HEK293 (cell line): ENCODE measurements around the gene PDC.

Experiments
- CTCF ChIA-PET: fragments of 350-600 bp; formaldehyde crosslinking; extraction: SDS; loops from one replicate; lab custom pipeline; 2021; ENCODE audit warnings: antibody characterized with exemption; lab: Yijun Ruan, JAX
- POLR2A ChIA-PET: fragments of 300-600 bp; formaldehyde crosslinking; extraction: SDS; loops from one replicate; lab custom pipeline; 2020; ENCODE audit warnings: antibody characterized with exemption, inconsistent platforms; lab: Yijun Ruan, JAX
- H3K27ac ChIP-seq: fragments of 200-500 bp; sonication (Bioruptor generic); 2 replicates; pipeline ENCODE4 v1.5.1; 2014; ENCODE audit warnings: low read depth, low read length, control low read depth, inconsistent platforms; ENCODE audit errors: extremely low read depth
- H3K36me3 ChIP-seq, 2 experiments: fragments of 200-500 bp in 1 of 2; sonication (Bioruptor generic) in 1 of 2; 1 replicate in 1 of 2; 2 replicates in 1 of 2; pipeline ENCODE4 v1.5.1; 2014 to 2017; ENCODE audit warnings: inconsistent platforms in 2 of 2, low read length in 2 of 2; ENCODE audit not compliant: control insufficient read depth in 2 of 2, insufficient read depth in 1 of 2
- H3K4me1 ChIP-seq: fragments of 200-500 bp; sonication (Bioruptor generic); 2 replicates; pipeline ENCODE4 v1.5.1; 2014; ENCODE audit warnings: mild to moderate bottlenecking, low read length, inconsistent platforms; ENCODE audit not compliant: control insufficient read depth, insufficient read depth
- H3K4me3 ChIP-seq: 2 replicates; pipeline ENCODE4 v1.5.1; 2011; ENCODE audit warnings: low read depth, mild to moderate bottlenecking, control low read depth, low read length, moderate library complexity
- H3K9me3 ChIP-seq: fragments of 200-500 bp; sonication (Bioruptor generic); 2 replicates; pipeline ENCODE4 v1.5.1; 2014; ENCODE audit warnings: low read depth, low read length, inconsistent platforms; ENCODE audit not compliant: control insufficient read depth, insufficient read depth
- EGR2 ChIP-seq: fragments of 450-650 bp; formaldehyde crosslinking; IDR thresholded peaks from 2 replicates; pipeline ENCODE4 v1.5.1; 2016; ENCODE audit warnings: low read depth, missing biosample characterization, missing genetic modification characterization
- ELK4 ChIP-seq: IDR thresholded peaks from 2 replicates; pipeline ENCODE4 v1.6.1; 2011; ENCODE audit warnings: mild to moderate bottlenecking, low read depth, low read length, borderline replicate concordance
- GLI2 ChIP-seq: fragments of 450-650 bp; formaldehyde crosslinking; IDR thresholded peaks from 2 replicates; pipeline ENCODE4; 2017; ENCODE audit warnings: missing biosample characterization, missing genetic modification characterization, low read depth, borderline replicate concordance
- IKZF3 ChIP-seq: fragments of 450-650 bp; IDR thresholded peaks from 2 replicates; pipeline ENCODE4 v1.5.0; 2018; ENCODE audit warnings: missing biosample characterization, mild to moderate bottlenecking, missing genetic modification characterization, moderate library complexity
- SCRT2 ChIP-seq: fragments of 450-650 bp; formaldehyde crosslinking; IDR thresholded peaks from 2 replicates; pipeline ENCODE4 v1.5.1; 2016; ENCODE audit warnings: missing biosample characterization, missing genetic modification characterization
- TRIM28 ChIP-seq: IDR thresholded peaks from 2 replicates; pipeline ENCODE4 v1.6.1; 2011; ENCODE audit warnings: low read length, control low read depth, borderline replicate concordance
- YY1 ChIP-seq: fragments of 450-650 bp; formaldehyde crosslinking; IDR thresholded peaks from 2 replicates; pipeline ENCODE4 v1.5.1; 2018; ENCODE audit warnings: missing biosample characterization, missing genetic modification characterization
- ZFP3 ChIP-seq: fragments of 450-650 bp; formaldehyde crosslinking; IDR thresholded peaks from 2 replicates; pipeline ENCODE4 v1.5.1; 2016; ENCODE audit warnings: low read depth, missing biosample characterization, missing genetic modification characterization
- ZNF114 ChIP-seq: fragments of 450-650 bp; formaldehyde crosslinking; IDR thresholded peaks from 2 replicates; pipeline ENCODE4 v1.5.0; 2017; ENCODE audit warnings: missing biosample characterization, missing genetic modification characterization
- ZNF133 ChIP-seq: fragments of 450-650 bp; formaldehyde crosslinking; IDR thresholded peaks from 2 replicates; pipeline ENCODE4 v1.5.1; 2016; ENCODE audit warnings: missing biosample characterization, missing genetic modification characterization
- ZNF146 ChIP-seq: fragments of 450-650 bp; formaldehyde crosslinking; IDR thresholded peaks from 2 replicates; pipeline ENCODE4 v1.5.1; 2016; ENCODE audit warnings: missing biosample characterization, missing genetic modification characterization
- ZNF148 ChIP-seq: fragments of 450-650 bp; formaldehyde crosslinking; IDR thresholded peaks from 2 replicates; pipeline ENCODE4 v1.5.0; 2017; ENCODE audit warnings: missing biosample characterization, missing genetic modification characterization, borderline replicate concordance
- ZNF202 ChIP-seq: fragments of 450-650 bp; formaldehyde crosslinking; IDR thresholded peaks from 2 replicates; pipeline ENCODE4 v1.5.1; 2016; ENCODE audit warnings: missing biosample characterization, missing genetic modification characterization, borderline replicate concordance
- ZNF214 ChIP-seq: fragments of 450-650 bp; formaldehyde crosslinking; IDR thresholded peaks from 2 replicates; pipeline ENCODE4 v1.5.1; 2017; ENCODE audit warnings: missing biosample characterization, mild to moderate bottlenecking, missing genetic modification characterization, borderline replicate concordance
- ZNF223 ChIP-seq: fragments of 450-650 bp; formaldehyde crosslinking; IDR thresholded peaks from 2 replicates; pipeline ENCODE4 v1.5.1; 2016; ENCODE audit warnings: missing biosample characterization, missing genetic modification characterization
- ZNF274 ChIP-seq, 2 experiments: fragments of 200-500 bp in 1 of 2; fragments of 450-650 bp in 1 of 2; sonication (Bioruptor generic) in 1 of 2; formaldehyde crosslinking in 1 of 2; IDR thresholded peaks; 2 replicates each; pipeline versions ENCODE4 v1.5.1 to v1.6.1; 2014 to 2016; ENCODE audit warnings: borderline replicate concordance in 1 of 2, inconsistent platforms in 1 of 2, low read length in 1 of 2, missing biosample characterization in 1 of 2, missing genetic modification characterization in 1 of 2
- ZNF423 ChIP-seq: fragments of 450-650 bp; formaldehyde crosslinking; IDR thresholded peaks from 2 replicates; pipeline ENCODE4 v1.5.1; 2016; ENCODE audit warnings: missing biosample characterization, missing genetic modification characterization
- ZNF449 ChIP-seq: fragments of 450-650 bp; formaldehyde crosslinking; IDR thresholded peaks from 2 replicates; pipeline ENCODE4 v1.5.1; 2017; ENCODE audit warnings: missing biosample characterization, mild to moderate bottlenecking, missing genetic modification characterization, moderate library complexity
- ZNF521 ChIP-seq: fragments of 450-650 bp; formaldehyde crosslinking; IDR thresholded peaks from 2 replicates; pipeline ENCODE4 v1.5.1; 2017; ENCODE audit warnings: missing biosample characterization, mild to moderate bottlenecking, missing genetic modification characterization
- ZNF544 ChIP-seq: fragments of 450-650 bp; formaldehyde crosslinking; IDR thresholded peaks from 2 replicates; pipeline ENCODE4 v1.5.0; 2017; ENCODE audit warnings: missing biosample characterization, missing genetic modification characterization
- ZNF560 ChIP-seq: fragments of 450-650 bp; formaldehyde crosslinking; IDR thresholded peaks from 2 replicates; pipeline ENCODE4 v1.5.1; 2017; ENCODE audit warnings: missing biosample characterization, missing genetic modification characterization, borderline replicate concordance
- ZNF571 ChIP-seq: fragments of 450-650 bp; formaldehyde crosslinking; IDR thresholded peaks from 2 replicates; pipeline ENCODE4 v1.5.0; 2017; ENCODE audit warnings: missing biosample characterization, missing genetic modification characterization
- ZNF596 ChIP-seq: fragments of 450-650 bp; IDR thresholded peaks from 2 replicates; pipeline ENCODE4 v1.5.0; 2018; ENCODE audit warnings: missing biosample characterization, mild to moderate bottlenecking, missing genetic modification characterization, moderate library complexity
- ZNF623 ChIP-seq: fragments of 450-650 bp; formaldehyde crosslinking; IDR thresholded peaks from 2 replicates; pipeline ENCODE4 v1.5.1; 2016; ENCODE audit warnings: missing biosample characterization, missing genetic modification characterization
- ZNF747 ChIP-seq: fragments of 450-650 bp; formaldehyde crosslinking; IDR thresholded peaks from 2 replicates; pipeline ENCODE4 v1.5.1; 2016; ENCODE audit warnings: missing biosample characterization, missing genetic modification characterization
- ZNF777 ChIP-seq: fragments of 450-650 bp; formaldehyde crosslinking; IDR thresholded peaks from 2 replicates; pipeline ENCODE4 v1.5.1; 2017; ENCODE audit warnings: missing biosample characterization, missing genetic modification characterization, borderline replicate concordance
- ZNF792 ChIP-seq: fragments of 450-650 bp; formaldehyde crosslinking; IDR thresholded peaks from 2 replicates; pipeline ENCODE4 v1.5.1; 2016; ENCODE audit warnings: missing biosample characterization, missing genetic modification characterization
- ZNF837 ChIP-seq: fragments of 450-650 bp; formaldehyde crosslinking; IDR thresholded peaks from 2 replicates; pipeline ENCODE4 v1.5.1; 2016; ENCODE audit warnings: missing biosample characterization, missing genetic modification characterization

The PDC gene

GRCh38 chr1:186438567-186438966, 22.3 kb downstream of the PDC start (continued):
- TF ChIP-seq ZNF274 (IDR thresholded peaks at IDR 0.05; ENCODE audit: low read length), result no peak
- no peak for TF ChIP-seq ZNF274 (tag by site-specific recombination; IDR thresholded peaks at IDR 0.05; ENCODE audit: borderline replicate concordance)
- TF ChIP-seq ZNF133 (tag by site-specific recombination), result no peak
- no peak for TF ChIP-seq ZNF747
- TF ChIP-seq ELK4, result no peak
- TF ChIP-seq ZNF146 (tag by site-specific recombination), result no peak
- TF ChIP-seq ZNF571 (tag by site-specific recombination), result no peak
- no peak for TF ChIP-seq ZNF792 (tag by site-specific recombination)
- no peak for TF ChIP-seq ZNF777 (tag by site-specific recombination)
- TF ChIP-seq ZNF623 (tag by site-specific recombination), result no peak
- TF ChIP-seq GLI2 (tag by site-specific recombination), result no peak
- TF ChIP-seq IKZF3 (tag by site-specific recombination), result no peak
- no peak for TF ChIP-seq ZNF114
- TF ChIP-seq YY1, result no peak
- TF ChIP-seq ZNF521, result no peak

GRCh38 chr1:186435336-186435735, 25.6 kb downstream of the PDC start:
- no peaks in the 10 kb centered on the region for H3K9me3 ChIP-seq

More at GRCh38 chr1:186435336-186435735, 25.6 kb downstream of the PDC start:
- H3K4me1 ChIP-seq, result no peaks in the 10 kb centered on the region
- ChIA-PET CTCF (interaction anchor here (1.2 kb wide), 1 partner anchor 31 kb away, joined by 4 read pairs; no protein-coding TSS in a partner anchor), POLR2A (no interaction called here)
- no peak for TF ChIP-seq TRIM28
- TF ChIP-seq ZNF596 (tag by site-specific recombination), result no peak
- no peak for TF ChIP-seq SCRT2 (tag by site-specific recombination)
- no peak for TF ChIP-seq ZNF223 (tag by site-specific recombination)
- TF ChIP-seq ZNF560, result no peak
- no peak for TF ChIP-seq EGR2 (tag by site-specific recombination)
- TF ChIP-seq ZNF202 (tag by site-specific recombination), result no peak
- no peak for TF ChIP-seq ZNF449
- no peak for TF ChIP-seq ZFP3 (tag by site-specific recombination)
- no peak for TF ChIP-seq ZNF837 (tag by site-specific recombination)
- no peak for TF ChIP-seq ZNF148
- no peak for TF ChIP-seq ZNF214 (tag by site-specific recombination)
- no peak for TF ChIP-seq ZNF423 (tag by site-specific recombination)
- TF ChIP-seq ZNF544 (tag by site-specific recombination), result no peak
- no peak overlapping the region for H3K27ac ChIP-seq
- H3K4me3 ChIP-seq, result no peak overlapping the region
- H3K36me3 ChIP-seq, result no peaks in the 10 kb centered on the region
